Esophagus mucosa (tissue), 1 donor: ENCODE measurements around the gene UBL5. TPM values are rescaled to one million over a fixed set of nuclear protein-coding genes. Genes with fewer than 3 reads are reported as not detected.
"Not testable (repeated sequence)": the region's sequence is repeated elsewhere in the genome, so short reads cannot be mapped to it uniquely, and the experiment has no call there.

ENCODE experiments used
- ATAC-seq: fragments of 200-7000 bp; cut with Tn5 transposase; one replicate; pipeline ENCODE4 v1.9.1; 2020
- total RNA-seq: library from RNA; stranded (reverse); gene quantifications from one replicate; pipeline ENCODE4 v1.2.4, GENCODE V29; 2023
- donor health status: DM: yes; HTN: yes; CAD: no.

The UBL5 gene
- total RNA-seq, 1 donor from 2014 or later: 297 TPM

- peak; percentile 2 for ATAC-seq
Observed at GRCh38 chr19:9818175-9818733, 9.5 kb upstream of the UBL5 start.

- peak; percentile 96 for ATAC-seq
Observed at GRCh38 chr19:9818734-9819595, 8.8 kb upstream of the UBL5 start, which contains the start of gene FBXL12. Gene FBXL12, minus strand, starts transcription at chr19:9819079. Its CDS starts 266 bp downstream, at chr19:9818813.

- no peak for ATAC-seq
Observed at GRCh38 chr19:9819596-9819909, 8.2 kb upstream of the UBL5 start.

GRCh38 chr19:9820034-9820433, 7.7 kb upstream of the UBL5 start:
- not testable (repeated sequence) for ATAC-seq

- no peak for ATAC-seq
Observed at GRCh38 chr19:9823816-9824215, 3.9 kb upstream of the UBL5 start.

GRCh38 chr19:9828551-9829063, 889 bp downstream of the UBL5 start:
- ATAC-seq: no peak

GRCh38 chr19:9834307-9834725, 6.6 kb downstream of the UBL5 start:
- no peak for ATAC-seq

- ATAC-seq: peak; percentile 99
Observed at GRCh38 chr19:9834726-9835506, 7.2 kb downstream of the UBL5 start, which contains the start of gene PIN1. Gene PIN1, plus strand, starts transcription at chr19:9835318. Its CDS starts 27 bp downstream, at chr19:9835345.

- peak; percentile 7 for ATAC-seq
Observed at GRCh38 chr19:9835507-9835949, 7.8 kb downstream of the UBL5 start.

GRCh38 chr19:9836021-9836420, 8.3 kb downstream of the UBL5 start:
- no peak for ATAC-seq

- no peak for ATAC-seq
Observed at GRCh38 chr19:9838324-9838723, 10.6 kb downstream of the UBL5 start.

GRCh38 chr19:9839415-9839814, 11.7 kb downstream of the UBL5 start:
- ATAC-seq: no peak

- ATAC-seq: no peak
Observed at GRCh38 chr19:9842834-9843625, 15.3 kb downstream of the UBL5 start.

GRCh38 chr19:9843626-9844273, 16.0 kb downstream of the UBL5 start:
- ATAC-seq: not testable (repeated sequence)

- peak; percentile 90 for ATAC-seq
Observed at GRCh38 chr19:9847087-9847671, 19.5 kb downstream of the UBL5 start.

GRCh38 chr19:9848060-9848459, 20.3 kb downstream of the UBL5 start:
- ATAC-seq: no peak

- no peak for ATAC-seq
Observed at GRCh38 chr19:9848762-9849161, 21.0 kb downstream of the UBL5 start.

- no peak for ATAC-seq
Observed at GRCh38 chr19:9849791-9850190, 22.1 kb downstream of the UBL5 start.

- no peak for ATAC-seq
Observed at GRCh38 chr19:9850235-9850959, 22.7 kb downstream of the UBL5 start.

GRCh38 chr19:9854282-9854846, 26.6 kb downstream of the UBL5 start:
- ATAC-seq: no peak
